Mucosa of rectum (tissue), 2 donors: ENCODE measurements around the gene SCAND1.

Source experiments
- H3K27ac ChIP-seq, 2 donors: one replicate each; pipeline ENCODE4 v1.7.0; 2013; ENCODE audit warnings: inconsistent platforms in 2 of 2, low read depth in 2 of 2, low read length in 2 of 2
- H3K27me3 ChIP-seq, 2 donors: one replicate each; pipeline ENCODE4 v1.7.0; 2013; ENCODE audit warnings: low read length in 2 of 2; ENCODE audit not compliant: control insufficient read depth in 2 of 2, insufficient read depth in 2 of 2
- H3K36me3 ChIP-seq, 2 donors: one replicate each; pipeline ENCODE4 v1.7.0; 2013; ENCODE audit warnings: low read length in 2 of 2; ENCODE audit not compliant: control insufficient read depth in 2 of 2, insufficient read depth in 2 of 2
- H3K4me1 ChIP-seq, 2 donors: one replicate each; pipeline ENCODE4 v1.7.0; 2013; ENCODE audit warnings: low read length in 2 of 2, mild to moderate bottlenecking in 1 of 2; ENCODE audit not compliant: control insufficient read depth in 2 of 2, insufficient read depth in 2 of 2
- H3K4me3 ChIP-seq, 2 donors: one replicate each; pipeline ENCODE4 v1.7.0; 2013; ENCODE audit warnings: low read length in 2 of 2
- H3K9ac ChIP-seq, 2 donors: one replicate each; pipeline ENCODE4 v1.7.0; 2013; ENCODE audit warnings: low read length in 2 of 2, low read depth in 1 of 2, mild to moderate bottlenecking in 1 of 2
- H3K9me3 ChIP-seq, 2 donors: one replicate each; pipeline ENCODE4 v1.7.0; 2013; ENCODE audit warnings: low read length in 2 of 2; ENCODE audit not compliant: control insufficient read depth in 2 of 2
- donor health status: healthy.
- donor health status: Normal muscosa, but diverticular disease.

Gene SCAND1

DNA sequence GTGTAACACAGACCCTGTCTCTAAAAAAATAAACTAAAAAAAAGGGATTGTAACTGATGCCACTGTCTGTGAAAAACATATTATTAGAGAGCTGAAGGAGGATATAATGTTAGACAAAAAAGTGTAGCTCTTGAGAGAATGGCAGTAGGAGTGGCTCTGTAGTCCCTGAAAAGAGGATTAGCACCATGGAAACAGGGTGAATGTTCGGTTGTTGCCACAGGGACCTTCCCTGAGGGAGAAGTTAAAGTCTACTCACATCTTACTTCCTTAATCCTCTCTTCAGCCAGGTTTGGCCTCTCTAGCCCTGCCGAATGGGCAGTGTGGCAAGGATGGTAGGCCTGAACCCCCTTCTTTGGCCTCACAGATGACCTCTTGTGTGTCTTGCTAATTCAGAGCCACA is 12.1 kb downstream of the SCAND1 start:
- no peaks in the 10 kb centered on the region for H3K4me1 ChIP-seq
- H3K9ac ChIP-seq: no peak overlapping the region
- no peaks in the 10 kb centered on the region for H3K27me3 ChIP-seq
- H3K4me3 ChIP-seq: no peak overlapping the region
- no peaks in the 10 kb centered on the region for H3K9me3 ChIP-seq
- peaks cover 40 to 51% of the 10 kb centered on the region in 2 donors for H3K36me3 ChIP-seq
- no peak overlapping the region for H3K27ac ChIP-seq

DNA sequence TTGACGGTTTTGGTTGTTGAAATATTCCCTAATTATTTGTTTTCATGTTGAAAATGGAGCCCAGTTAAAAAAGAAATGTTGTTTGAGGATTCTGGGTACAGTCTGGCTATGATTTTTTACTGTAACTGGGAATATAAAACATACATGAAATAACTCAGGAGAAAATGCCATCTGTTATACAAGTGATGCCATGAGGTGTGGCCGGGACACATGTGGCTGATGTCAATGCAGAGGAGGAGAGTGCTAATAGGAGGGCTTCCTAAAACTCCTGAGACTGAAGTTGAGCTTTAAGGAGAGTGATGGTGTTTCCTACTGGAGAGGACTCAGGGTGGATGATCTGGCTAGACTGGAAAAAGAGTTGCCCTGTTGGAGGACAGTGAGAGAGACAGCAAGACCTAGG is 12.7 kb downstream of the SCAND1 start:
- no peak overlapping the region for H3K9ac ChIP-seq
- no peak overlapping the region for H3K4me3 ChIP-seq
- H3K27ac ChIP-seq: no peak overlapping the region
- H3K4me1 ChIP-seq: no peaks in the 10 kb centered on the region
- H3K9me3 ChIP-seq: no peaks in the 10 kb centered on the region
- no peaks in the 10 kb centered on the region for H3K27me3 ChIP-seq
- H3K36me3 ChIP-seq: peaks cover 40 to 51% of the 10 kb centered on the region in 2 donors

GRCh38 chr20:35939264-35939663 is 15.0 kb downstream of the SCAND1 start:
- Histone ChIP-seq H3K4me3 (no peak overlapping the region), H3K9ac (no peak overlapping the region), H3K27ac (no peak overlapping the region), H3K9me3 (no peaks in the 10 kb centered on the region), H3K27me3 (no peaks in the 10 kb centered on the region), H3K36me3 (peaks cover 35 to 48% of the 10 kb centered on the region in 2 donors), H3K4me1 (no peaks in the 10 kb centered on the region)

GRCh38 chr20:35934050-35934449 is 20.3 kb downstream of the SCAND1 start:
- no peak overlapping the region for H3K27ac ChIP-seq
- H3K9ac ChIP-seq: no peak overlapping the region
- no peaks in the 10 kb centered on the region for H3K4me1 ChIP-seq
- H3K4me3 ChIP-seq: no peak overlapping the region
- H3K9me3 ChIP-seq: no peaks in the 10 kb centered on the region
- no peaks in the 10 kb centered on the region for H3K27me3 ChIP-seq
- peaks cover 15 to 34% of the 10 kb centered on the region in 2 donors for H3K36me3 ChIP-seq

- Histone ChIP-seq H3K36me3 (peaks cover 15 to 35% of the 10 kb centered on the region in 2 donors), H3K9me3 (no peaks in the 10 kb centered on the region), H3K4me1 (no peaks in the 10 kb centered on the region)
Measured at GRCh38 chr20:35929301-35929700, 25.0 kb downstream of the SCAND1 start.

DNA sequence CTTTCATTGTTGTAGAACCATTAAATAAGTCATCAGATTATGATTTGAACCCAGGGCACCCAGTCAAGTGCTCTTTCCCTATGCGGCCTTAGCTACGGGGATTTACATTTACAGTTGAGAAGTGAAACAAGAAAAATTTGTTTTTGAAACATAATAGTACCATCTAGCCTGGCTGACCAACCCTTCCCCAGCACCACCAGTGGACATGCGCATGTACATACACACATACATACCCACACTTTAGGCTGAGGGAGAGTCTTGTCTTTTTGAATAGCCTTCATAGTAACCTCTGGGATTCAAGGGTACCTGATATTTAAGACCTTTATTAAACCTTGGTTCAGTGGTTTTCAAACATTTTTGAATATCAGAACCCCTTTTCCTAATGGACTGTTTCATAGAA is 33.8 kb downstream of the SCAND1 start:
- Histone ChIP-seq H3K36me3 (peaks cover 28 to 39% of the 10 kb centered on the region in 2 donors), H3K4me3 (no peak overlapping the region), H3K4me1 (no peaks in the 10 kb centered on the region), H3K27me3 (no peaks in the 10 kb centered on the region), H3K9ac (no peak overlapping the region), H3K9me3 (no peaks in the 10 kb centered on the region), H3K27ac (no peak overlapping the region)

More at GRCh38 chr20:35929301-35929700, 25.0 kb downstream of the SCAND1 start:
- H3K9ac ChIP-seq: no peak overlapping the region
- H3K4me3 ChIP-seq: no peak overlapping the region
- no peaks in the 10 kb centered on the region for H3K27me3 ChIP-seq
- no peak overlapping the region for H3K27ac ChIP-seq

GRCh38 chr20:35918021-35918420 is 36.3 kb downstream of the SCAND1 start:
- Histone ChIP-seq H3K36me3 (peaks cover 33 to 51% of the 10 kb centered on the region in 2 donors), H3K9me3 (no peaks in the 10 kb centered on the region), H3K9ac (no peak overlapping the region), H3K4me1 (no peaks in the 10 kb centered on the region), H3K27ac (no peak overlapping the region), H3K27me3 (no peaks in the 10 kb centered on the region), H3K4me3 (no peak overlapping the region)

DNA sequence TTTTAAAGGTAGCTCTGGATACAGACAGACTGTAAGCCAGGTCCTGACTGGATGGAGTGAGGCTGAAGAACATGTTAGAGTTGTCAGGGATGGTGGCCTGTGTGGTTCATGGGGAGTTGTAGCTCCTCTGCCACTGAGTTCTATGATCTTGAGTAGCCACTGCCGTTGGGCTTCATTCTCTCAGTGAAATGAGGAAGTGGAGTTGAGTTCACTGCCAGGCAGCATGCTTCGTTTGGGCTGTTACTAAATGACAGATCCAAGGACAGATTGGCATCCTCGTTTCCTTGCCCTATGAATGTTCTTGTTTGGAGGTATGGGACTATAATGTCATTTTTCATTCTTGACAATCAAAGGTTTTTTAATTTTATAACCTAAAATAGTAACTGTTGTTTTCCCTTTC is 37.2 kb downstream of the SCAND1 start:
- H3K4me1 ChIP-seq: no peaks in the 10 kb centered on the region

GRCh38 chr20:35912881-35913280 is 41.4 kb downstream of the SCAND1 start:
- Histone ChIP-seq H3K27me3 (no peaks in the 10 kb centered on the region), H3K4me3 (no peak overlapping the region), H3K36me3 (peaks cover 21 to 32% of the 10 kb centered on the region in 2 donors), H3K27ac (no peak overlapping the region), H3K4me1 (no peaks in the 10 kb centered on the region), H3K9me3 (no peaks in the 10 kb centered on the region), H3K9ac (no peak overlapping the region)

More for the DNA sequence above, 37.2 kb downstream of the SCAND1 start:
- H3K9me3 ChIP-seq: no peaks in the 10 kb centered on the region
- no peaks in the 10 kb centered on the region for H3K27me3 ChIP-seq
- no peak overlapping the region for H3K9ac ChIP-seq
- peaks cover 33 to 51% of the 10 kb centered on the region in 2 donors for H3K36me3 ChIP-seq
- no peak overlapping the region for H3K27ac ChIP-seq
- H3K4me3 ChIP-seq: no peak overlapping the region

DNA sequence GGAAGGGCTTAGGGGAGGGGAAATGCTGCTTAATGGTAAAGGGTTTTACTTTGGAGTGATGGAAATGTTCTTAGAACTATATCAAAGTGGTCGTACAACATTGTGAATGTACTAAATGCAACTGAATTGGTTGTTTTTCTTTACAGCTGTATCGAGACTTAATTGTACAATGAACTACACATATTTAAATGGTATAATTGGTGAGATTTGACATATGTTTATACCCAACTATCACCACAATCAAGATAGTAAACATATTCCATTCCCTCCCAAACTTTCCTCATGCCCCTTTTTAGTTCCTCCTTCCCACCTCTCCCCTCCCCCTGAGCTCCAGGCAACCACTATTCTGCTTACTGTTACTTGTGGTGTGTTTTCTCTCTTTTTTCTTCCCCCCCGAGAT is 44.0 kb downstream of the SCAND1 start:
- no peak overlapping the region for H3K27ac ChIP-seq
- H3K9ac ChIP-seq: no peak overlapping the region
- H3K27me3 ChIP-seq: no peaks in the 10 kb centered on the region
- H3K36me3 ChIP-seq: peaks cover 10 to 18% of the 10 kb centered on the region in 2 donors
- no peak overlapping the region for H3K4me3 ChIP-seq
- H3K4me1 ChIP-seq: no peaks in the 10 kb centered on the region
- H3K9me3 ChIP-seq: no peaks in the 10 kb centered on the region

- Histone ChIP-seq H3K27ac (no peak overlapping the region), H3K9me3 (no peaks in the 10 kb centered on the region), H3K36me3 (peaks cover 10 to 19% of the 10 kb centered on the region in 2 donors)
Measured at GRCh38 chr20:35909796-35910195, 44.5 kb downstream of the SCAND1 start.

More at GRCh38 chr20:35909796-35910195, 44.5 kb downstream of the SCAND1 start:
- Histone ChIP-seq H3K4me1 (no peaks in the 10 kb centered on the region), H3K27me3 (no peaks in the 10 kb centered on the region), H3K4me3 (no peak overlapping the region), H3K9ac (no peak overlapping the region)
